ENCODE data around the gene DCAF12. TPM values are rescaled to one million over a fixed set of nuclear protein-coding genes. Genes with fewer than 3 reads are reported as not detected.
"Not testable (repeated sequence)": the region's sequence is repeated elsewhere in the genome, so short reads cannot be mapped to it uniquely, and the experiment has no call there.

Gene DCAF12
- polyA plus RNA-seq, 1 of the 3 experiments (the other 2 are of a cell fraction): 20.8 TPM

DNA sequence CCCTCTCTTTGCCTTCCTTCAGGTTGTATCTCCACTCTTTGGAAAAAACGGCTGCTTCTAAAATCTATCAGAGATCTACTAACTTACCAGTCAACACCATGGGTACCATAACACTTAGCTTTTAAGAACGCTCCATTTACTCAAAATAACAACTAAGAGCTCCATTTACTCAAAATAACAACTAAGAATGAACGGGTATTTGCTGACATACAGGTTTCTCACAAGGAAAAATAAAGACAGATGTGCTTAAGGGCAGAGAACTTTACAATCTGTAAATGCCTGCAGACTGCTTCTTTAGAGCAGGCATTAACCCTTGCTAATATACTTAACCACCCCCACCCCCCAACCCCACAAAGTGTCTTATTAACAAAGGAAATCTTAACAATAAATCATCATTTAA is 80.6 kb downstream of the DCAF12 start:
- no peak overlapping the region; the same call in 1 of the 2 replicates for H3K4me2 ChIP-seq
- H3K27ac ChIP-seq (ENCODE audit: low read depth in 2 of 2, low read length in 1 of 2): no peak overlapping the region
- no peaks in the 10 kb centered on the region for H3F3A ChIP-seq (replicated peaks; ENCODE audit: insufficient read depth)
- peaks cover 45% of the 10 kb centered on the region for H4K20me1 ChIP-seq (ENCODE audit: insufficient read depth)
- no peaks in the 10 kb centered on the region for H3K27me3 ChIP-seq (ENCODE audit: insufficient read depth)
- no peak overlapping the region for H2AFZ ChIP-seq (ENCODE audit: low read depth)
- DNase-seq: no peak
- peaks cover 11% of the 10 kb centered on the region in 2 experiments; a peak in 2 of 4 replicates for H3K4me1 ChIP-seq (ENCODE audit: control insufficient read depth in 1 of 2, insufficient read depth in 2 of 2, low read depth in 1 of 2, low read length in 1 of 2)
- H3K79me2 ChIP-seq (ENCODE audit: insufficient read depth): peaks cover 78% of the 10 kb centered on the region
- no peaks in the 10 kb centered on the region for H3K9me2 ChIP-seq
- WGBS (ENCODE audit: low lambda C conversion rate): 77% methylated on average over 3 of the region's 3 CpGs
- H3K36me3 ChIP-seq (replicated peaks in 1 of 2; ENCODE audit: control insufficient read depth in 1 of 2, insufficient read depth in 2 of 2, low read length in 1 of 2): peaks cover 0 to 7% of the 10 kb centered on the region in 2 experiments
- no peaks in the 10 kb centered on the region for H3K9me3 ChIP-seq
- no peak overlapping the region for H3K9ac ChIP-seq
- POLR2A ChIA-PET: interaction anchor here (0.7 kb wide), 1 partner anchor 97 kb away, joined by 4 read pairs; no protein-coding TSS in a partner anchor
- TF ChIP-seq CHD2 (IDR thresholded peaks at IDR 0.05; ENCODE audit: low read length, partially characterized antibody): no peak
- TF ChIP-seq, protein P1, sequence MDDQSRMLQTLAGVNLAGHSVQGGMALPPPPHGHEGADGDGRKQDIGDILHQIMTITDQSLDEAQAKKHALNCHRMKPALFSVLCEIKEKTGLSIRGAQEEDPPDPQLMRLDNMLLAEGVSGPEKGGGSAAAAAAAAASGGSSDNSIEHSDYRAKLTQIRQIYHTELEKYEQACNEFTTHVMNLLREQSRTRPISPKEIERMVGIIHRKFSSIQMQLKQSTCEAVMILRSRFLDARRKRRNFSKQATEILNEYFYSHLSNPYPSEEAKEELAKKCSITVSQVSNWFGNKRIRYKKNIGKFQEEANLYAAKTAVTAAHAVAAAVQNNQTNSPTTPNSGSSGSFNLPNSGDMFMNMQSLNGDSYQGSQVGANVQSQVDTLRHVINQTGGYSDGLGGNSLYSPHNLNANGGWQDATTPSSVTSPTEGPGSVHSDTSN (IDR thresholded peaks at IDR 0.05): no peak
- no peak for TF ChIP-seq NRF1 (IDR thresholded peaks at IDR 0.05; ENCODE audit: low read depth, low read length)
- no peak for TF ChIP-seq YY1 (IDR thresholded peaks at IDR 0.05; ENCODE audit: low read depth)
- no peak for TF ChIP-seq SIN3A (IDR thresholded peaks at IDR 0.05; ENCODE audit: borderline replicate concordance, low read depth, low read length)
- no peak for TF ChIP-seq POLR2AphosphoS5 (IDR thresholded peaks at IDR 0.05; ENCODE audit: low read depth, low read length)
- TF ChIP-seq NFIC (IDR thresholded peaks at IDR 0.05; ENCODE audit: borderline replicate concordance): no peak
- TF ChIP-seq RXRA (IDR thresholded peaks at IDR 0.05; ENCODE audit: borderline replicate concordance, low read depth): no peak
- TF ChIP-seq GATA2 (CRISPR knock-in tag; IDR thresholded peaks at IDR 0.05): no peak
- TF ChIP-seq FOXJ3 (CRISPR knock-in tag; IDR thresholded peaks at IDR 0.05): no peak
- TF ChIP-seq MEF2A (IDR thresholded peaks at IDR 0.05; ENCODE audit: borderline replicate concordance, low read depth): no peak
- no peak for TF ChIP-seq RCOR1 (IDR thresholded peaks at IDR 0.05; ENCODE audit: low read length)
- TF ChIP-seq, protein P2, sequence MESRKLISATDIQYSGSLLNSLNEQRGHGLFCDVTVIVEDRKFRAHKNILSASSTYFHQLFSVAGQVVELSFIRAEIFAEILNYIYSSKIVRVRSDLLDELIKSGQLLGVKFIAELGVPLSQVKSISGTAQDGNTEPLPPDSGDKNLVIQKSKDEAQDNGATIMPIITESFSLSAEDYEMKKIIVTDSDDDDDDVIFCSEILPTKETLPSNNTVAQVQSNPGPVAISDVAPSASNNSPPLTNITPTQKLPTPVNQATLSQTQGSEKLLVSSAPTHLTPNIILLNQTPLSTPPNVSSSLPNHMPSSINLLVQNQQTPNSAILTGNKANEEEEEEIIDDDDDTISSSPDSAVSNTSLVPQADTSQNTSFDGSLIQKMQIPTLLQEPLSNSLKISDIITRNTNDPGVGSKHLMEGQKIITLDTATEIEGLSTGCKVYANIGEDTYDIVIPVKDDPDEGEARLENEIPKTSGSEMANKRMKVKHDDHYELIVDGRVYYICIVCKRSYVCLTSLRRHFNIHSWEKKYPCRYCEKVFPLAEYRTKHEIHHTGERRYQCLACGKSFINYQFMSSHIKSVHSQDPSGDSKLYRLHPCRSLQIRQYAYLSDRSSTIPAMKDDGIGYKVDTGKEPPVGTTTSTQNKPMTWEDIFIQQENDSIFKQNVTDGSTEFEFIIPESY (IDR thresholded peaks at IDR 0.05; ENCODE audit: borderline replicate concordance, low read depth): no peak
- no peak for TF ChIP-seq GABPA (IDR thresholded peaks at IDR 0.05; ENCODE audit: low read depth)
- no peak for TF ChIP-seq RFX5 (IDR thresholded peaks at IDR 0.05; ENCODE audit: low read length)
- TF ChIP-seq TAF1 (IDR thresholded peaks at IDR 0.05; ENCODE audit: borderline replicate concordance, low read depth, low read length): no peak
- TF ChIP-seq, protein P3, sequence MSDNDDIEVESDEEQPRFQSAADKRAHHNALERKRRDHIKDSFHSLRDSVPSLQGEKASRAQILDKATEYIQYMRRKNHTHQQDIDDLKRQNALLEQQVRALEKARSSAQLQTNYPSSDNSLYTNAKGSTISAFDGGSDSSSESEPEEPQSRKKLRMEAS (IDR thresholded peaks at IDR 0.05; ENCODE audit: low read depth): no peak
- TF ChIP-seq RAD21 (IDR thresholded peaks at IDR 0.05; ENCODE audit: low read length): no peak
- TF ChIP-seq EP300 (IDR thresholded peaks at IDR 0.05; ENCODE audit: borderline replicate concordance in 1 of 2, low read depth in 1 of 2, low read length in 1 of 2): no peak
- CTCF ChIA-PET: interaction anchor here (0.6 kb wide), 1 partner anchor 14 kb away, joined by 5 read pairs; no protein-coding TSS in a partner anchor
- H3K4me3 ChIP-seq (ENCODE audit: low read depth in 2 of 2, low read length in 1 of 2): no peak overlapping the region

DNA sequence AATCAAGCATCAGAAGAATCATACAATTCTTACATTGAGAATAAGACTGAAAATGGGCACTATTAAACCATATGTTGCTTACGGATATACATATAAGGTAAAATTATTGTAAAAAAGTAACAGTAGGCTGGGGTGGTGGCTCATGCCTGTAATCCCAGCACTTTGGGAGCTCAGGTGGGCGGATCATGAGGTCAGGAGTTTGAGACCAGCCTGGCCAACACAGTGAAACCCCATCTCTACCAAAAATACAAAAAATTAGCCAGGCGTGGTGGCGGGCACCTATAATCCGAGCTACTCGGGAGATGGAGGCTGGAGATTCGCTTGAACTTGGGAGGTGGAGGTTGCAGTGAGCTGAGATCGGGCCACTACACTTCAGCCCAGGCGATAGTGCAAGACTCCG is 84.4 kb downstream of the DCAF12 start:
- WGBS (ENCODE audit: low lambda C conversion rate): 98% methylated on average over 10 of the region's 10 CpGs
- H2AFZ ChIP-seq (ENCODE audit: low read depth); H3K4me3 ChIP-seq (ENCODE audit: low read depth in 2 of 2, low read length in 1 of 2); H3K27me3 ChIP-seq (ENCODE audit: insufficient read depth); H3K27ac ChIP-seq (ENCODE audit: low read depth in 2 of 2, low read length in 1 of 2); H3F3A ChIP-seq (replicated peaks; ENCODE audit: insufficient read depth); H3K9ac ChIP-seq; H3K9me2 ChIP-seq; DNase-seq; POLR2A ChIA-PET; H3K4me1 ChIP-seq (ENCODE audit: control insufficient read depth in 1 of 2, insufficient read depth in 2 of 2, low read depth in 1 of 2, low read length in 1 of 2); H3K9me3 ChIP-seq; H3K4me2 ChIP-seq: not testable (repeated sequence)
- Histone ChIP-seq H4K20me1 (ENCODE audit: insufficient read depth) (peaks cover 47% of the 10 kb centered on the region), H3K79me2 (ENCODE audit: insufficient read depth) (peaks cover 99% of the 10 kb centered on the region), H3K36me3 (replicated peaks in 1 of 2; ENCODE audit: control insufficient read depth in 1 of 2, insufficient read depth in 2 of 2, low read length in 1 of 2) (peaks cover 0 to 14% of the 10 kb centered on the region in 2 experiments)
- CTCF ChIA-PET: interaction anchor here (0.6 kb wide), 1 partner anchor 27 kb away, joined by 3 read pairs; no protein-coding TSS in a partner anchor

DNA sequence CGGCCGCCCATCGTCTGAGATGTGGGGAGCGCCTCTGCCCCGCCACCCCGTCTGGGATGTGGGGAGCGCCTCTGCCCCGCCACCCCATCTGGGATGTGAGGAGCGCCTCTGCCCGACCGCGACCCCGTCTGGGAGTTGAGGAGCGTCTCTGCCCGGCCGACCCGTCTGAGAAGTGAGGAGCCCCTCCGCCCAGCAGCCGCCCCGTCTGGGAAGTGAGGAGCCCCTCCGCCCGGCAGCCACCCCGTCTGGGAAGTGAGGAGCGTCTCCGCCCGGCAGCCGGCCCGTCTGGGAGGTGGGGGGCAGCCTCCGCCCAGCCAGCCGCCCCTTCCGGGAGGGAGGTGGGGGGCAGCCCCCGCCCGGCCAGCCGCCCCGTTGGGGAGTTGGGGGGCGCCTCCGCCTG is 87.6 kb downstream of the DCAF12 start:
- POLR2A ChIA-PET; H3K9ac ChIP-seq; H3K9me2 ChIP-seq; H3K27me3 ChIP-seq (ENCODE audit: insufficient read depth); H3K4me2 ChIP-seq; H3K9me3 ChIP-seq; DNase-seq; H3K4me1 ChIP-seq (ENCODE audit: control insufficient read depth in 1 of 2, insufficient read depth in 2 of 2, low read depth in 1 of 2, low read length in 1 of 2); H3F3A ChIP-seq (replicated peaks; ENCODE audit: insufficient read depth); H2AFZ ChIP-seq (ENCODE audit: low read depth); H3K4me3 ChIP-seq (ENCODE audit: low read depth in 2 of 2, low read length in 1 of 2); CTCF ChIA-PET; H3K27ac ChIP-seq (ENCODE audit: low read depth in 2 of 2, low read length in 1 of 2): not testable (repeated sequence)
- Histone ChIP-seq H3K36me3 (replicated peaks in 1 of 2; ENCODE audit: control insufficient read depth in 1 of 2, insufficient read depth in 2 of 2, low read length in 1 of 2) (peaks cover 0 to 10% of the 10 kb centered on the region in 2 experiments), H3K79me2 (ENCODE audit: insufficient read depth) (peaks cover 97% of the 10 kb centered on the region), H4K20me1 (ENCODE audit: insufficient read depth) (peaks cover 49% of the 10 kb centered on the region)
- 100% methylated on average over 5 of the region's 37 CpGs for WGBS (ENCODE audit: low lambda C conversion rate)

Data from SK-N-SH (cell line).